HG03108 (cell line): ENCODE data around the gene SUGP2.

ENCODE experiments used
- ATAC-seq: cut with Tn5 transposase; IDR thresholded peaks from one replicate; pipeline ENCODE4 v1.9.1; 2021; ENCODE audit warnings: moderate library complexity; ENCODE audit not compliant: unreplicated experiment

Gene SUGP2

GRCh38 chr19:19033426-19034203 lies at the start of gene SUGP2, which contains the start of gene ARMC6:
Gene SUGP2 (minus strand): TSS chr19:19033517. CDS start chr19:19031071, 2,446 bp downstream.
Gene ARMC6 (plus strand): TSS chr19:19033603. CDS start chr19:19034210, 607 bp downstream.
- ATAC-seq: peak; percentile 72

DNA sequence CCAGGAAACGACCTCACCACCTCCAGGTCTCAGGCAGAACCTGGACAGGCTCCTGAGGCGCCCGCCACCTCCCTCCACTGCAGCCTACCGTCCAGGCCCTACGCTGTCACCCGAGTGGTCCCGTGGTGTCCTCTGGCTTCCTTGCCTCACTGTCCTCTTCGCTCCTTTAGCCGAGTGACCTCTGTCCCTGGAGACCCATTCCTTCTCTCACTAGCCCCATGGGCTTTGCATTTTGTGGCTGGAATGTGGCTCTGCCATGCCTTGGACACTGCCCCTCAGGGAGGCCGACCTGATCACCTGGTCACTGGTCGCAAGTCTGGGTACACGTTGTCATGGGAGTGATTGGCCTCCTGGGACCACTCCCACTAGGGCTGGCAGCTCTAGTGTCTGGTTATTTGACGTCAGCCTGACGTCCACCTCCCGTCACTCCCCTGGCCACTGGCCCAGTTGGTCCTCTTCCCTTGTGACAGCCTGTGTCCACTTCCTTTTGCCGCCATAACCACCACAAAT lies 48.4 kb upstream of the SUGP2 start:
- no peak for ATAC-seq

DNA sequence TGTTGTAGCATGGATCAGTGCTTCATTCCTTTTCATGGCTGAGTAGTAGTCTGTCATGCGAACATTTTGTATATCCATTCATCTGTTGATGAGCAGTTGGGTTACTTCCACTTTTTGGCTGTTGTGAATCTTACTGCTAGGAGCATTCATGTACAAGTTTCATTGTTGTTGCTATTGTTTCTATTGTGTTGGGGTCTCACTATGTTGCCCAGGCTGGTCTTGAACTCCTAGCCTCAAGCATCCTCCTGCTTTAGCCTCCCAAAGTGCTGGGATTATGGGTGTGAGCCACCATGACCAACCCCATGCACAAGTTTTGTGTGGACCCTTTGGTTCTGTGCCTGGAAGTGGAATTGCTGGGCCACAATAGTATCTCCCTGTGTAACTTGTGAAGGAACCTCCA lies 46.3 kb upstream of the SUGP2 start:
- no peak for ATAC-seq

DNA sequence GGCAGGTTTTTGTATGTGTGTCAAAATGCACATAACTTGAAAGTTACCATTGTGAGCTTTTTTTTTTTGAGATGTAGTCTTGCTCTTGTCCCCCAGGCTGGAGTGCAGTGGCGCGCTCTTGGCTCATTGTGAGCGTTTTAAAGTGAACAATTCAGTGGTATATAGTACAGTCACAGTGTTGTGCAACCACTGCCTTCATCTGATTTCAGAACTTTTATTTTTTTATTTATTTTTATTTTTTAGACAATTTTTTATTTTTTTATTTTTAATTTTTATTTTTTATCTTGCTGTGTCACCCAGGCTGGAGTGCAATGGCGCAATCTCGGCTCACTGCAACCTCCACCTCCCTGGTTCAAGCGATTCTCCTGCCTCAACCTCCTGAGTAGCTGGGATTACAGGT lies 45.5 kb upstream of the SUGP2 start:
- no peak for ATAC-seq

DNA sequence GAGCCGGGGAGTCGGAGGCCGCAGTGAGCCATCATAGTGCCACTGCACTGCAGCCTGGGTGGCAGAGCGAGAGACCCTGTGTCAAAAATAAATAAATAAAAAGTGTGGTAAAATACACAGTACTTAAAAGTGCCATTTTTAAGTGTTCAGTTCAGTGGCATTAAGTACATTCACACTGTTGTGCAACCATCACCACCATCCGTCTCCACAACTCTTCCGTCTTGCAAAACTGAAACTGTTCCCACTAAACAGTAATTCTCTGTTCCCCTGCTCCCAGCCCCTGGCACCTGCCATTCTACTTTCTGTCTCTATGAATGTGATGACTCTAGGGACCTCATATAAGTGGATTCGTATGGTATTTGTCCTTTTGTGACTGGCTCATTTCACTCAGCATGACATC lies 43.8 kb upstream of the SUGP2 start:
- ATAC-seq: no peak

- no peak for ATAC-seq
Measured at GRCh38 chr19:19076476-19076875, 43.2 kb upstream of the SUGP2 start.

GRCh38 chr19:19075126-19075525 lies 41.8 kb upstream of the SUGP2 start:
- no peak for ATAC-seq

- ATAC-seq: no peak
Measured at GRCh38 chr19:19074196-19074882, 41.0 kb upstream of the SUGP2 start.

DNA sequence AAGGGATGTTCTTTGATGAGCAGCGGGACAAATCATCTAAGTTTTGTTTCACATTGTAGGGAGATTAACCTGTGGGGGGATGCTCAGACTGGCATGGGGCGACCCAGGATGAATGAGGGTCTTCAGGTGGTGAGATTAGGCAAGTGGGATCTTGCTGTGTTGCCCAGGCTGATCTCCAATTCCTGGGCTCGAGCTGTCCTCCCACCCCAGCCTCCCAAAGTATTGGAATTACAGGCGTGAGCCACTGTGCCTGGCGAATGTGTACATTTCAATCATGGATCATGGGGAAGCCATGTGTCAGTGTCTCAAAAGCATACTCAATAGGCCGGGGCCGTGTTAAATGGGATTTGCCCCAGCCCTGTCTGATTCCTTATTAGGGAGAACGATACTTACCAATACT lies 38.6 kb upstream of the SUGP2 start:
- ATAC-seq: no peak

- ATAC-seq: no peak
Measured at GRCh38 chr19:19068659-19069654, 35.6 kb upstream of the SUGP2 start.

GRCh38 chr19:19067276-19068072 lies 34.2 kb upstream of the SUGP2 start:
- ATAC-seq: no peak

GRCh38 chr19:19064811-19065745 lies 31.8 kb upstream of the SUGP2 start:
- ATAC-seq: no peak

DNA sequence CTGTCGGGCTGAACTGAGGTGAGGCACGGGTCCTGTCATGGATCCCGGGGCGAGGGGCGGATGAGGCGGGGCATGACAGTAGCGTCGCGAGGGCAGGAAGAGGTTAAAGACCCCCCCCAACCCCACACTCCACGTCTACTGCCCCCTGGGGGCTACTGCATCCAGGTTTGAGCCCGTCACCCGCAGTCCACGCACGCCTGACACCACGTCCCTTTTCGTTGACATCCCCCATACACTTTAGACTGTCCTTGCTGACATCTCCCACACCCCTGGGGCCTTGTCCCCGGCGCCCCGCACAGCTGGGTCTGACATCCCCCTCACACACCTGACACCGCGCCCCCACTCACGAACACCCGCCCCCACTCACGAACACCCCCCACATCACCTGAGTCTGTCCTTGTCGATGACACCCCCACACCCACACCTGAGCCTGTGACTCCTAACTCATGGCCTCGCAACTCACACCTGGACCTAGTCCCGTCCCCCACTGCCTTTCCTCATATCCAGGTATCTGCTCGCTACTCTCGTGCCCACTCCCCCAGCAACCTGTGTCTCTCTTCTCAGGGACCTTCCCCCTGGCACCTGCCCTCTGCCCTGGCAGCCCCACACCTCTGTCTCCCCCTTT lies 30.9 kb upstream of the SUGP2 start:
- no peak for ATAC-seq

DNA sequence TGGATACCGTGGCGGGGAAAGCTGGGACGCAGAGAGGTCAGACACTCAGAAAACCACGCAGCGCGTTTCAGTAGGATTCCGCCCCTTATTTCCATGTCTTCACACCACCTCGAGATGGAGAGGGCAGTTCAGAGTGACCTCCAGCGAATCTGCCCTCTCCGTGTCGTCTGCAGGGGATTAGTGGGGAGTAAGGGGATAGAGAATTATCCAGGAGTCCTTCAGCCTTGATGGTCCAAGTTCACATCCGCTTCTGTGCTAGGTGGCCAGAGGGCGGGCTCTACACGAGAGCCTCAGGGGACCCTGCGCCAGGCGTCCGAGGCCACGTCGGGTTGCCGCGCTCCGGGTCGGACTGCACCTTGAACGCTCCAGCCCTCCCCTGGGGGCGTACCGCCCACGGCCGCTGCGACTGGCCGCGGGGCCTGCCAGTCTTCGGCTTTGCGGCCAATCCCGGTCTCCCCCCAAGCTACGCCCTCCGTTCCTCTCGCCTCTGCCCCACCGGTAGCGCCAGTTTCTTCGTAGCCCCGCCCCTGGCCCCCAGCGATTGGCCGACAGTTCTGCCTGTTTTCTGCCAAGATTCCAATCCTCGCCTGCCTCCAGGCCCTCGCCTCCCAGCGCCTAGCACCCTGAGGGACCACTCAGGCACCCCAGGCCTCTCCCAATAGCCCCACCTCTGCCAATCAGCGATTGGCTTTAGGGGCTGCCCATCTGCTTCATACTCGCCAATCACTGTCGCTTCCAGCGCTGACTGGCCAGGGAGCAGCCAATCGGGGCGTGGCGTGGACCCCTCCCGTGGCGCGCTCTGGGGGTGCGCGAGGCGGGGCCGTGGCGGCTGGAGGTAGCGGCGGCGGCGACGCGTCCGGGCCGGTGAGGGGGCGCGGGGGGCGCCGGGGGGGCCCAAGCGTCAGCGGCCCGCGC lies 30.1 kb upstream of the SUGP2 start, which contains the start of gene SLC25A42:
Gene SLC25A42, plus strand, starts transcription at position 812 of the 915 bp plus-strand sequence. CDS start 32,131 bp downstream, outside the sequence.
- ATAC-seq: peak; percentile 94

GRCh38 chr19:19062454-19063182 lies 29.3 kb upstream of the SUGP2 start:
- ATAC-seq: no peak

DNA sequence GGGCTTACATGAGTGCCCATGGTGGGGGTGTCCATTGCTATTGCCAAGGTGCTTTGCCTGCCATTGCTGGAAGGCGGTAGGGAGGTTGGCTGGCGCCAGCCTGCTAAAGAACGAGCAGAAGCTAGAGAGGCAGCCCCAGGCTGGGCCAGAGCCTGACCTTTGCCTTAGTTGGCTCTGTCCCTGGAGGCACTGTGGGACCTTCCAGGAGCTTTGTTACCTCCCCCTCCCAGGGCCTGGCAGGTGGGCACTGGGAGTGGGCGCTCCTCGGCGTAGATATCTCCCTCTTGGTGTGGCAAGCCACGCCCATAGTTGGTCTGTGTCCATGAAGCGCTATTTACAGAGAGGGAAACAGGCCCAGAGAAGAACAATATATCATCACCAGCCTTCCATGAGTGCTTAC lies 28.2 kb upstream of the SUGP2 start:
- ATAC-seq: no peak
